T1000 (cell line): ENCODE results near the gene STRIP1.
"Not testable (repeated sequence)": the region's sequence is repeated elsewhere in the genome, so short reads cannot be mapped to it uniquely, and the experiment has no call there.

ENCODE experiments used
- DNase-seq: peaks from one replicate; lab custom pipeline; 2025; ENCODE audit warnings: mixed read lengths; lab: John Stamatoyannopoulos, UW

The STRIP1 gene

GRCh38 chr1:110068646-110069403 is 34.4 kb downstream of the STRIP1 start:
- no peak for DNase-seq

DNA sequence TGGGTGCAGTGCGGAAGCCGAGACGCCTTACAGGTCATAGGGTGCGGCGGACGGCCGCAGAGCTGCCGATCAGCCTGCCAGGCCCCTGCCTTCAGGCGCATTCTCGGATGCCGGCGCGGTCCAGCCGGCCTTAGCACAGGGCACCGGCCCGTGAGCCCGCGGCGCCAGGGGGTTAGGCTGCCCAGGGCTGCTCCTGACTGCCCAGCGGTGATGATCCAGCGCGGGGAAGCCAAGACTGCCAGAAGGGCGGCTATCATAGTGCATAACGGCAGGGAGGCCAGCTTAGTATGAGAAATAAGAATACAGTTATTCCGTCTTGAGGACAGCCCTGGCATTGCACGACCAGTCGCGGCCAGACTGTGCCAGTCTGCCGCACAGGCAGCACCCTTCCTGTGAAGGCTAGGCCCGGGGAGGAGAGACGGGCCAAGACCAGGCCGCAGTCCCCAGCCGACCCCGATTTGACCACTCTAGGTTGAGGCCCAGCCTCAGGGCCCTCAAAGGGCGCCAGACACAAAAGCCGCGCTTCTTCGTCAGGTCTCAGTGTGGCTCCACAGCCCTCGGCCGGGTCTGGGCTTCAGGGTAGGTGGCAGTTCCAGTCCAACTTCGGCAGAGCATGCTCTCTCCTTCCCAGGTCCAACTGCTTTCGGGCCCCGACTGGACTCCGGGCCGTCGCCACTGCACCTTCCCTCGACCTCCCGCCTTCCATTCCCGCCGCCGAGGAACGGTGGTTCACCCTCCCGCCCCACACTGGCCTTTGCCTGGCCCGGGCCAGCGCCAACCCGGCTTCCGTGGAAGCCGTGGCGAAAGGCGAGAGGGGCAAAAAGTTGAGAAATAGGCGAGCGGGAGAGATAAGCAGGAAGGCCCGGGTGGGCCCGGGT is 35.2 kb downstream of the STRIP1 start:
- DNase-seq, result no peak

DNA sequence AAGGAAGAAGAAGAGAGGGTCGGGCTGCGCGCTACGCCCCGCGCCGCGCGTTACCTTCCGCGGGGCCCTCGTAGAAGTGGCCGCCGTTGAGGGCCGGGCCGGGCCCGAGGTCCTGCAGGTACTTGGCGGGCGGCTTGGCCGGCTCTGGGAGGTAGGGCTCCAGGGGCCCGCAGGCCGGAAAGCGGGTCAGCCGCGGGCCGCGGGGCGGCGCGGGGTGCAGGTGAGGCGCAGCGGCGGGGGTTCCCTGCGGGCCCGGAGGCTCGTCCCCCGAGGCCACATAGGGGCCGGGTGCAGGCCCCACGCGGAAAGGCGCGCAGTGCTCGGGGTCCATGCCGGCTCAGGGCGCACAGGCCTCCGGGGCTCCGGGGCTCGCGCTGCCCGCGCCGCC is 35.9 kb downstream of the STRIP1 start:
- DNase-seq, result no peak

DNA sequence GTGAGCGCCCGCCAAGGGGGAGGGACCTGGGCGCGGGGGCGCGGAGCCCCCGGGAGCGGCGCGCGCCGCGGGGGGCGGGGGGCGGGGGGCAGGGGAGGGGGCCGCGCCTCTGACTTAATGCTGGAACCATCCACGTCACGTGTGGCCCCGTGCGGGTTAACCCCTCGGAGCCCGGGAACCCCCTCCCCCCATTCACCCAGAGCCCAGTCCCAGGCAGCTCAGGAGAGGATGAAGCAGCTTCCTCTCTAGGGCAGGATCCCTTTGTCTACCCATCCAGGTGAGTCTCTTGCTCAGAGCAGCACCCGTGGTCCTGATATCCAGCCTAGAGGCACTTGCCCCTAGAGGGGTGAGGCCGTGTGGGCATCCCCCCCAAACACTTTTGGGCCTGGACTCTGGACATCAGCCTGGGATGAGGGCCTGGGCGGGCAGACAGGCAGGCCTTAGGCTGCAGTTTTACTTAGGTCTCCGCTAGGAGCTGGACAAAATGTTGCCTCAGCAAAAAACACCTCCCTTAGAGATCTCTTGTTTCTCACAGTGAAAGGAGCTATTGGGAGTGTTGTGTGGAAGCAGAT is 36.3 kb downstream of the STRIP1 start, which contains the start of gene ALX3:
ALX3 (minus strand) TSS at position 2 of the 572 bp plus-strand sequence. CDS start 60 bp downstream, outside the sequence.
- no peak for DNase-seq

GRCh38 chr1:110074166-110074565 is 39.7 kb downstream of the STRIP1 start:
- DNase-seq, result no peak

- no peak for DNase-seq
Observed at GRCh38 chr1:110076789-110077500, 42.5 kb downstream of the STRIP1 start.

GRCh38 chr1:110079995-110080394 is 45.6 kb downstream of the STRIP1 start:
- not testable (repeated sequence) for DNase-seq

DNA sequence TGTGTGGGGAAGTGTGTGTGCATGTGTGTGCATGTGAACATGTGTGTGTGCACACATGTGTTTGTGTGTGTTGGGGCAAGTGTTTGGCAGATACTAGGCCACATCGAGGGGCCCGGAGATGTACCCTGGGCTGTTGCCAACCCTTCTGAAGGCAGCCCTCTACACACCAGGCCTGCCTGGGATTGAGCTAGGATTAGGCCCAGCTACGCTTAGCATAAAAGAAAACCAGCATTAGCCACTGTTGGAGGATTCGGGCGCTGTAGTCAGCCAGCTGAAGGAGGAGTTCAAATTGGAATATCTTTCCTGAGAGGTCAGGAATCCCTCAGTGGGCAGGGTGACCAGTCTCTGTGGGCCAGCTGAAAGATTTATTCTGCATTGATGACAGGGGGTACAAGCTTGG is 46.6 kb downstream of the STRIP1 start:
- DNase-seq, result no peak

DNA sequence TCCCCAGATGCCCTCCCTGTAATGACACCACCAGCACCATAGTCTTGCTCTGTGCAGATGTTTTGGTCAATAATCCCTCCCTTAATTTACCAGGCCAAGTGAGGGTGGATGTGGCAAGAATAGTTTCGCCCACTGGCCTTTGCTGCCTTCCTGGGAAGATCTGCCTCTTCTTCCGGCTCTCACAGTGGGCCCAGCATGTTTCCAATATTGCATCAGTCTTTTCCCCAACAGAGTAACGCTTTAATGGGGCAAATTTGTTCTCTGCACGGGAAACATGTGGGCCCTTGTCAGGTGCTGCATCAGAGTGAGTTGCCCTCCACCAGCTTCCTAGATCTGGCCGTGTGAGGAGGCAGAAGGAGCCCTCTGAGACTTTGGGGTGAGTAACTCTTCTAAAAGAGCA is 48.1 kb downstream of the STRIP1 start:
- no peak for DNase-seq

GRCh38 chr1:110083061-110083865 is 48.8 kb downstream of the STRIP1 start:
- no peak for DNase-seq

DNA sequence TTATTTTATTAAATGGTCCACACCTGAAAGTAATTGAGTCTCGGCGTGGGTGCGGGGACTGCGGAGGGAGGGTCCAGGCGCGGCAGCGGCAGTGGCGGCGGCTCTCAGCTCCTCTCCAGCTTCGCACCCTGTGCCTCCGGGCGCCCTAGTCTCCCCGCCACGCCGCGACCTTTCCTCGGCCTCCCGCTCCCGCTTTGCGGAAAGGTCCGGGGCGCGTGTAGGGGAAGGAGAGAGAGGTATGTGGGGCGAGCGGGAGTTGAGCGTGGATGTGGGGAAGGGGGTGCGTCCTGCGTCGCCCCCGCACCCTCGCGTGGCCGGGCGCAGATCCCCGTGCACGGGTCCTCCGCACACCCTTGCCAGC is 49.4 kb downstream of the STRIP1 start:
- no peak for DNase-seq

- no peak for DNase-seq
Observed at GRCh38 chr1:110084227-110085078, 50.0 kb downstream of the STRIP1 start.

GRCh38 chr1:110085671-110086070 is 51.2 kb downstream of the STRIP1 start:
- DNase-seq, result no peak

DNA sequence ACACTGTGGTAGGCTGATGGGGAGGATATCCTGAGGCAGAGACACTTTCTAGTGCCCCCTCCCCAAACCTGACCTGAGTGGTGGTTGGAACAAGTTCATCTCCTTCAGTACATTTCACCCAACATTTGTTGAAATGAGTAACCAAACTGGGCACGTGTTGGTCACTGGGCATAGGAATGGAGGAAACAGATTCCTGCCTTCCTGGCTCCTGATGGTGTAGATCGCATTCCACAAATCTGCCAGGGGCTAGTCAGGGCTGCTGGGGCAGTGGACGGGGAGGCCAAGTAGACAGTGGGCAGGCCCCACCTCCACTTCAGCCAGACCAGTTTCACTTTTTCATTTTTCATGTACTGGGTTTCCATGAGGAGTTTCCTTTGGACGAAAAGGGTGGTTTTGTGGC is 52.5 kb downstream of the STRIP1 start:
- DNase-seq, result no peak

DNA sequence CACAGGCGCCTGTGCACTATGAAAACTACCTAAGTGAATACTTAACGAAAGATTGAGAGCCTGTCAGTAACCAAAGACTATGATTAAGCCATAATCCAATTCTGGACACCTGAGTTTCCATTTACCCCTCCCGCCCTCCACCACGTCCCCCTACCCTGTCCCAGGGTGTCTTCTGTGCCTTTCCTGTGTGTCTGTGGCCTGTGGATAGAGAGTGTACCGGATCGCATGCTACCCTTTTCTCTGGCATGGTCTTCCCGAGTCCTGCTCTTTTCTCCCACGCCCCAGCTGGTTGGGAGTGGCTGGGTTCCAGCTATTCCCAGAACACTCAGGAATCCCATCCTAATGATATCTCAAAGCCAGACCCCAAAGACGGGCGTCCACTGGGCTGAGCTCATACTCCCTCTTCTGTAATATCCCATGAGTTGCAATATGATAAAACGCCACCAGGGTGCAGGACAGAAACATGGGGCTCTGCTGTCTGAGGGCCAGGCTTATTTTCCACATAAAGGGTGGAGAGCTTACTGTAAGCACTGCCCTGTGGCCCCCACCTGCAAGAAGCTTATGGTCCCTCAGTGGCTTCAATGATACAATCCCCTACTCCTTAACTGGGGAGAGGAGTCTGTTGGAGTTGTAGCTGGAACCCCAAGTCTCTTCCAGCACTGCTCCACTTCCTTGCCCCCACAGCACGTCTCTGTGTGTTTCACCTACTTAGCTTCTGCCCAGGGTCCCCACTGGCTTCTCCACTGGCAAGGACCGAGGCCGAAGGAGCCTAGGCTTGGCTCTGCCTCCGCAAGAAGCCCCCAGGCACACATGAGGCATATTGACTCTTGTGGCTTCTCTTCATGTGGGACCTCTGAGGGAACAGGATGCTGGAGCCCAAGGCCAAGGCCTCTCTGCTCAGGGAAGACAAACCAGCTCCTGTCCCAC is 53.7 kb downstream of the STRIP1 start:
- DNase-seq, result no peak

GRCh38 chr1:110088739-110089316 is 54.4 kb downstream of the STRIP1 start:
- DNase-seq, result no peak

DNA sequence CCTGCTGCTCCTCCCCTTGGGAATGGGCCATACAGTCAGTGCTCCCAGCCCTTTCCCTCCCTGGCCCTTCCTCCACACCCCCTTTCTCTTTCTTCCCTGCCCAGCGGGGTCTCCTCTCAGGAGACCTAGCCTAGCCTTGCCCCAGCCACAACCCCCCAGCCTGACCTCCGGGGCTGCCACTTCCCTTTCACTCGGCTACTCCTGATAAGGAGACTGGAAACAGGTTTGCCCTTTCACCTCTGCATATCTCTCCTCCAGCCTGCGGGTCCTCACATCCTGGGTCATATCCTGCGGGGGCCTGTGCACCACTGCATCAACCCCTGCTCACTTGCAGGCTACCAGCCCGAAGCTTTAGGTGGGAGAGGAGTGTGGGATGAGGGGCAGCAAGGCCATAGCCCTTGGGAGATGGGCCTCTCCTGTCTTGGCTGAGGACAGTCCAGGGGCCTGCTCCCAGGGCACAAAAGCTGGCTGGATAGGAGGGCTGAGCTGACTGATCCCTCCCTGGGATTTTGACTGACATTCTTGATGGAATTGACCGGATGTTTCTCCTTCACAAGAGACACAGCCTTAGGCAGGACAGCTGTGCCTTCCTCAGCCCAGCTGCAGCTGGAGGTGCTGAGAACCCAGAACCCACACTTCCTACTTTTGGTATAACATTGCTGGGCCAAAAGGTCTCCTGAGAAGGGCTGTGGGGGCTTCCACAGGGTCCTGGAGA is 55.3 kb downstream of the STRIP1 start:
- DNase-seq, result no peak

DNA sequence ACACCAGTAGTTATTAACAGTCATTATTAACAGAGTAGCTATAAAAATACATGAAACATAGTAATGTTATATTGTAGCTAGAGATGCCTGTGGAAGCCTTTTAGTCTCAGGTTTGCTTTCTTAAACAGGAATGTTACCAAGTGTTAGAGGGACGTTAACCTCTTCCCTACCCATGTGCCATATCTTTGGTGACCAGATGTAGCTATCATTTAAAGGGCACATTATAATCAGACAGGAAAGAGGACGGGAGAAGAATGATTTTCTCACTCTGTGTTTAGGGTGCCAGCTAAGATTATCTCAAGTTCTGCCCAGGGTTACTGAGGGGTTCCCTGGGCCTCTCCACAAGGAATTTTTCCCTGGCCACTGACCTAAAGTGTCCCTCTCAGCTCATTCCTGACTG is 57.0 kb downstream of the STRIP1 start:
- no peak for DNase-seq
